Measurements from ENCODE around the gene TBC1D24. TPM values are rescaled to one million over a fixed set of nuclear protein-coding genes. Genes with fewer than 3 reads are reported as not detected.

TBC1D24 gene
- total RNA-seq, 1 donor from 2014 or later, result 7.8 TPM

DNA sequence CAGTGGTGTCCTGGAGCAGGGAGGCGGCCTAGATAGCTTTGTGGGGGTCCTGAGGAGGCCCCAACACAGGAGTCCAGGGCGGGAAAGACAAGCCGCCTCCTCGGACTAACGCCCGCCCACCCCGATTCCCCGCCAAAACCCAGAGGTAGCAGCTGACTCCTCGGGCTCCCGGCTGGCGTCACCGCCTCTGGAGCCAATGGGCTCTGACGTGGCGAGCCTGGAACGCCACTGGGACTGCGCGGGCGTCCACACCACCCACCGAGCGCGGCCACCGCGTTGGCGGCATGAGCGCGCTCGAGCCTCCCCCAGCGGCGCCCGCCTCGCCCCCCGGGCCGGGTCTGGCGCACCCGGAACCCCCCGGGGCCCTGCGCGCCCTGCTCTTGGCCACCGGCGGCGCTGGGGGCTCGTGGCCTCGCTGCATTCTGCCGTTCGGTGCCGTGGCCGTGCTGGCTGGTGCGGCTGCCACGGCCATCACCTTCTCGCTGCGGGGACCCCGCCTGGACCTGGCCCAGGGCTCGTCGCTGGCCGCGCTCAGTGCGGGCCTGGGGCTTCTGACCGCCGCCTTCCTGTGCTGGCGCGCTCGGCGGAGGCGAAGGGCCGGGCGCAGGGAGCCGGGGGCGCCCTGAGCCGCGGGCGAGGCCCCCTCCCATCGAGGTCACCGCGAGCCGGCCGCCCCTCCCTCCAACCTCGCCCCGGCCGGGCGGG, 7.2 kb upstream of the TBC1D24 start:
- Histone ChIP-seq H3K36me3 (ENCODE audit: control insufficient read depth in 3 of 3, insufficient read depth in 3 of 3, low read length in 3 of 3) (no peaks in the 10 kb centered on the region), H3K4me3 (ENCODE audit: low read length in 3 of 3) (peak overlapping the region; percentile 43 to 67 (median 60)), H3K4me1 (ENCODE audit: control insufficient read depth in 3 of 3, insufficient read depth in 3 of 3, low read length in 3 of 3) (peaks cover 20 to 46% (median 38%) of the 10 kb centered on the region in 3 donors), H3K9me3 (ENCODE audit: control insufficient read depth in 3 of 3, low read length in 3 of 3) (no peaks in the 10 kb centered on the region), H3K27ac (ENCODE audit: low read depth, low read length) (no peak overlapping the region), H3K9ac (ENCODE audit: low read depth in 1 of 3, low read length in 3 of 3) (peak overlapping the region; percentile 45 to 74 (median 61)), H3K27me3 (ENCODE audit: control insufficient read depth in 3 of 3, insufficient read depth in 3 of 3, low read length in 3 of 3) (peaks cover 14 to 36% (median 26%) of the 10 kb centered on the region in 3 donors)

DNA sequence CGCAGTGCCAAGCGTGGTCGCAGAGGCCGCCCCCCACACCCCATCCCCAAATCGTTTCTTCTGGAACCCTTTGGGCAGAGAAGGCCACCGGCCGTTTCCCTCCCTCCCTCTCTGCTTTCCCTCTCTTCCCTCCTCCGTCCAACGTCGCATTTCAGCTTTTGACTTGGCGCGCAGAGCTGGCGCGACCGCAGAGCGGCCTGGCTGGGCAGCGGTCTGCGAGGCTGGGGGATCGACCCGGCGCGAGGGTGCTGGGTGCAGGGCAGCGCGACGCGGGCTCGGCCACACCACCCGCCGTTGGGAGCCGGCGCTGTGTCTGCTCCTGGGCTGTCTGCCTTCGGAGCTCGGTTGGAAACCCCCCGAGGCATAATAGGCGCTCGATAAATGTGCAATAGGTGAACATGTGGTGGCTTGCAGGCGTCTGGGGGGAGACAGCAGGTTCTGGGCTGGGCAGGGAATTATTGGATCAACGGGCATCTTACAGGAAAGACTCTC, 6.6 kb upstream of the TBC1D24 start:
- Histone ChIP-seq H3K4me3 (ENCODE audit: low read length in 3 of 3) (peak overlapping the region; percentile 43 to 67 (median 60)), H3K27me3 (ENCODE audit: control insufficient read depth in 3 of 3, insufficient read depth in 3 of 3, low read length in 3 of 3) (peaks cover 14 to 42% (median 32%) of the 10 kb centered on the region in 3 donors), H3K27ac (ENCODE audit: low read depth, low read length) (no peak overlapping the region), H3K36me3 (ENCODE audit: control insufficient read depth in 3 of 3, insufficient read depth in 3 of 3, low read length in 3 of 3) (no peaks in the 10 kb centered on the region), H3K4me1 (ENCODE audit: control insufficient read depth in 3 of 3, insufficient read depth in 3 of 3, low read length in 3 of 3) (peaks cover 20 to 52% (median 42%) of the 10 kb centered on the region in 3 donors), H3K9me3 (ENCODE audit: control insufficient read depth in 3 of 3, low read length in 3 of 3) (no peaks in the 10 kb centered on the region), H3K9ac (ENCODE audit: low read depth in 1 of 3, low read length in 3 of 3) (peak overlapping the region in 2 of 3 donors; percentile 61 to 74)

DNA sequence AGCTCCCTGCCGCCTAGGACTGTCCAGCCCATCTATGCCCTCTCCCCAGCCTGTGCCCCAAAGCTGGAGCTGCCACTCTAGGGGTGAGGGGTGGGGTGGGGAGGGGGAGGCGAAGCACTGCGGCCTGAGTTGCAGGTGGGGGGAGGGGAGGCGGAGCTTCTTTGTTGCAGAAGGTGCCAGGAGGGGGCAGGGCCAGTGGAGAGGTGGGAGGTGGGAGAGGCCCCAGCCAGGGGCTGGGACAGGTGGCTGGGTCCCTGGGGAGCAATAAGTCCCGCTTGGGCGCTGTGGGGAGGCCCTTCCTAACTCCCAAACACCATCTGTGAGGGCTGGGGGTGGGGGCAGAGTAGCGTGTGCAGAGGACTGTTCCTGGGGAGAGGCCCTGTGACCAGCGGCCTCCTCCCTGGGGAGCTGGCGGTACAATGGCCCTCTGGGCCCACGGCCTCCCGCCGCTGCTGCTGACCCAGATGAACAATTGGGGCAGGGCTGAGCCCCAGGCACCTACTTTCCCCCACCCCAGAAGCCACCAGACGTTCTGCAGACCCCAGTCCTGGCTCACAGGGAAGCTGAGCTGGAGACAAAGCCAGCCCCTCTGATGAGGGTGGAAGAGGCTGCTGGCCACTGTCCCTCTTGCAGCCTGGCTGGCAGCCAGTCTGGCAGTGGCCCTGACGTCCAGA, 6.1 kb upstream of the TBC1D24 start:
- Histone ChIP-seq H3K9ac (ENCODE audit: low read depth in 1 of 3, low read length in 3 of 3) (peak overlapping the region in 1 of 3 donors; percentile 40), H3K4me3 (ENCODE audit: low read length in 3 of 3) (peak overlapping the region in 2 of 3 donors; percentile 60 to 67), H3K36me3 (ENCODE audit: control insufficient read depth in 3 of 3, insufficient read depth in 3 of 3, low read length in 3 of 3) (no peaks in the 10 kb centered on the region), H3K4me1 (ENCODE audit: control insufficient read depth in 3 of 3, insufficient read depth in 3 of 3, low read length in 3 of 3) (peaks cover 20 to 55% (median 42%) of the 10 kb centered on the region in 3 donors), H3K27ac (ENCODE audit: low read depth, low read length) (no peak overlapping the region), H3K9me3 (ENCODE audit: control insufficient read depth in 3 of 3, low read length in 3 of 3) (no peaks in the 10 kb centered on the region), H3K27me3 (ENCODE audit: control insufficient read depth in 3 of 3, insufficient read depth in 3 of 3, low read length in 3 of 3) (peaks cover 14 to 43% (median 35%) of the 10 kb centered on the region in 3 donors)

DNA sequence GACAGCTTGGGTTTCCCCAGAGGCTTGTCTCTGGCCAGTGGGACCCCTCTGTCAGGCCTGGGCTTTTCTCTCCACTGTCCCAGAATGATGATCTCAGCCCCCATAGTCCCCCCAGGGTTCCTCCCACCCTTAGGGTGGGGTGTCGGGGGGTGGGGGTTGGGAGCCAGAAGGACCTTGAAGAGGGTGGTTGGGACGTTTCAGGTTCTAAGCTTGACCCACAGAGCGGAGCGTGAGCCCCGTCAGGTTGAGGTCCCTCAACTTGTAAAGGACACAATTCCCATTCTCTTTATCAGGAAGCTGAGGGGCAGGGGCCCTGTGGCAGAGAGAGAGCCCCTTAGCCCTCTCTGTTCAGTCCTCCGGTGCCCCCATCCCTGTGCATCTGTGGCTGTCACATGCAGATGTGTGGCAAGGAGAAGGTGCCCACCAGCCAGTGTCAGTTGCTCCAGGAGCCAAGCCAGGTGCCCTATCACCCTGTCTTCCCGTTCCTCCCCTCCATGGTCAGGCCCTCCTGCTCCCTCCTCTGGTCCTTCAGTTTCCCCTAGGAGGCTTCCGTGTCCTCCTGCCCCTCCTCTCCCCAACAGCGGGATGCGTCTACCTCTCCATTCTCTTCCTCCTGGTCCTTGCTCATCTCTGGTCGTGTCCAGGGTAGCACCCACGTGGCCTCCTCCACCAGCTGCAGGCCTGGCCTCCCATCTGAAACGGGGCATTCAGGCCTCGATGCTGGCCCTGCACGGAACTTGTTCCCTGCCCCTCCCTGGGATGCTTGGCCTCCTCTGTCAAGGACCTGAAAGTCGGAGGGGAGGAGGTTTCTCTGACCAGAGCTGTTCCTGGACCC, 5.3 kb upstream of the TBC1D24 start:
- H3K27ac ChIP-seq (ENCODE audit: low read depth, low read length), result no peak overlapping the region
- H3K4me1 ChIP-seq (ENCODE audit: control insufficient read depth in 3 of 3, insufficient read depth in 3 of 3, low read length in 3 of 3), result peaks cover 28 to 62% (median 48%) of the 10 kb centered on the region in 3 donors
- peaks cover 14 to 43% (median 35%) of the 10 kb centered on the region in 3 donors for H3K27me3 ChIP-seq (ENCODE audit: control insufficient read depth in 3 of 3, insufficient read depth in 3 of 3, low read length in 3 of 3)
- no peaks in the 10 kb centered on the region for H3K36me3 ChIP-seq (ENCODE audit: control insufficient read depth in 3 of 3, insufficient read depth in 3 of 3, low read length in 3 of 3)
- H3K4me3 ChIP-seq (ENCODE audit: low read length in 3 of 3), result no peak overlapping the region
- H3K9ac ChIP-seq (ENCODE audit: low read depth in 1 of 3, low read length in 3 of 3), result peak overlapping the region in 1 of 3 donors; percentile 40
- H3K9me3 ChIP-seq (ENCODE audit: control insufficient read depth in 3 of 3, low read length in 3 of 3), result no peaks in the 10 kb centered on the region

DNA sequence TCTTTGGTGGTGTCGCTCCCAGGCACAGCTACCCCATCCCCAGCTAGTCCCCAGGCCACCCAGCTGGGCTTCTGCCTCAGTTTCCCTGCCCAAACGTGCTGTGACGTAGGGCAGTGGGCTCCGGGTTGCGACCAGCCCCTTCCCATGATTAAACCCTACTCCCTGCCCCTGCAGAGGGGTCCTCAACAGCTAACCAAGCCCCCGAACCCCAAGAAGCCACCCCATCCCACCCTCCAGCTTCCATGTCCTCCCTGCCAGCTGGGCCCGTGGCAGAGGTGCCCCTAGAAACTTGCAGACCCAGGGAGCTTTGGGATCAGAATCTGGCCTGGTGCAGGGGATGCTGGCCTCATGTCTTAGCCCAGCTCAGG, 4.7 kb upstream of the TBC1D24 start:
- no peak overlapping the region for H3K9ac ChIP-seq (ENCODE audit: low read depth in 1 of 3, low read length in 3 of 3)
- H3K4me1 ChIP-seq (ENCODE audit: control insufficient read depth in 3 of 3, insufficient read depth in 3 of 3, low read length in 3 of 3), result peaks cover 28 to 63% (median 48%) of the 10 kb centered on the region in 3 donors
- H3K9me3 ChIP-seq (ENCODE audit: control insufficient read depth in 3 of 3, low read length in 3 of 3), result no peaks in the 10 kb centered on the region
- no peak overlapping the region for H3K4me3 ChIP-seq (ENCODE audit: low read length in 3 of 3)
- H3K36me3 ChIP-seq (ENCODE audit: control insufficient read depth in 3 of 3, insufficient read depth in 3 of 3, low read length in 3 of 3), result no peaks in the 10 kb centered on the region
- H3K27ac ChIP-seq (ENCODE audit: low read depth, low read length), result no peak overlapping the region
- peaks cover 14 to 43% (median 35%) of the 10 kb centered on the region in 3 donors for H3K27me3 ChIP-seq (ENCODE audit: control insufficient read depth in 3 of 3, insufficient read depth in 3 of 3, low read length in 3 of 3)

DNA sequence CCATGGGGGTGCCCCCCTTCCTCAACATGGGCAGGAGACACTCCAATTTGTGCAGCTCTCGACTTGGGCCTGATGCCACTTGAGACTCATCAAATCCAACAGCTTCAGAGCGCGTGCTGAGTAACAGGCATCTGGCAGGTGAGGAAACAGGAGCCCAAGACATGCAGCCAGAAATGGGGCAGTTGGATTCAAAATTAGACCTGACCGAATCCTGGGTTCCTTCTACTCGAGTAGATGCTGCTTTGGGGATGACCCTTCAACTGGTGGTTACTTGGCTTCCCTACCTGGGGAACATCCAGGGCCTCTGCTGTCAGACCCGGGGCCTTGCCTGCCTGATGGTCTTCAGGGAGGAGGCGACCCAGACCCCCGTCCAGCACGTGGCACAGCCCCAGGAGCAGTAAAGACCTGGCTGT, 4.3 kb upstream of the TBC1D24 start:
- H3K9ac ChIP-seq (ENCODE audit: low read depth in 1 of 3, low read length in 3 of 3), result no peak overlapping the region
- H3K27me3 ChIP-seq (ENCODE audit: control insufficient read depth in 3 of 3, insufficient read depth in 3 of 3, low read length in 3 of 3), result peaks cover 14 to 43% (median 35%) of the 10 kb centered on the region in 3 donors
- no peaks in the 10 kb centered on the region for H3K9me3 ChIP-seq (ENCODE audit: control insufficient read depth in 3 of 3, low read length in 3 of 3)
- H3K4me3 ChIP-seq (ENCODE audit: low read length in 3 of 3), result no peak overlapping the region
- peaks cover 29 to 65% (median 49%) of the 10 kb centered on the region in 3 donors for H3K4me1 ChIP-seq (ENCODE audit: control insufficient read depth in 3 of 3, insufficient read depth in 3 of 3, low read length in 3 of 3)
- H3K27ac ChIP-seq (ENCODE audit: low read depth, low read length), result no peak overlapping the region
- no peaks in the 10 kb centered on the region for H3K36me3 ChIP-seq (ENCODE audit: control insufficient read depth in 3 of 3, insufficient read depth in 3 of 3, low read length in 3 of 3)

DNA sequence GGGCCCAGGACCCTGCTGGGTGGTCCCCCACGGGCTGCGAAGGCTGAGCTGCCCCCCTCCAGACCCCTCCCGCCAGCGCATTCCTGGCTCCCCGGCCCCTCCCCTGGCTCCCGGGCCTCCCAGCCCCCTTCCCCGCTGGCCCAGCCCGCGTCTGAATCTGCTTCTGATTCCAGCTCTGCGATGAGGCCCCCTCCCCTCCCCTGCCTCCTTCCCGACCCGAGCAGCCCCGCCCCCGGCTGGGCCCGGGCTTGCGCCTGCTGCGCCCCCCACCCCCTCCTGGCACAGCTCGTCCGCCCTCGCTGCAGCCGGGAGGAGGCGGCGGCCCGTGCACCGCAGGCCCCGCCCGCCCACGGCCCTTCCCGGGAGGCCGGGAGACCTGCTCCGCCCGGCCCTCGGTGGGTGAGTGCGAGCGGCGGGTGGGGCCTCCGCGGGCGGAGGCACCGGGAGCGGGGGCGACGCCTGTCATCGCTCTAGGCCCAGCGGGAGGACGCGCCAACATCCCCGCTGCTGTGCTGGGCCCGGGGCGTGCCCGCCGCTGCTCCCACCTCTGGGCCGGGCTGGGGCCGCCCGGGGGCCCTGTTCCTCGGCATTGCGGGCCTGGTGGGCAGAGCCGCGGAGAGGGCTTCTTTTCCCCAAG, 3.8 kb upstream of the TBC1D24 start, which contains the start of gene NTN3:
TSS of gene NTN3 (plus strand) at position 282 of the 637 bp plus-strand sequence. CDS start 405 bp downstream, outside the sequence.
- H3K27me3 ChIP-seq (ENCODE audit: control insufficient read depth in 3 of 3, insufficient read depth in 3 of 3, low read length in 3 of 3), result peaks cover 14 to 43% (median 35%) of the 10 kb centered on the region in 3 donors

DNA sequence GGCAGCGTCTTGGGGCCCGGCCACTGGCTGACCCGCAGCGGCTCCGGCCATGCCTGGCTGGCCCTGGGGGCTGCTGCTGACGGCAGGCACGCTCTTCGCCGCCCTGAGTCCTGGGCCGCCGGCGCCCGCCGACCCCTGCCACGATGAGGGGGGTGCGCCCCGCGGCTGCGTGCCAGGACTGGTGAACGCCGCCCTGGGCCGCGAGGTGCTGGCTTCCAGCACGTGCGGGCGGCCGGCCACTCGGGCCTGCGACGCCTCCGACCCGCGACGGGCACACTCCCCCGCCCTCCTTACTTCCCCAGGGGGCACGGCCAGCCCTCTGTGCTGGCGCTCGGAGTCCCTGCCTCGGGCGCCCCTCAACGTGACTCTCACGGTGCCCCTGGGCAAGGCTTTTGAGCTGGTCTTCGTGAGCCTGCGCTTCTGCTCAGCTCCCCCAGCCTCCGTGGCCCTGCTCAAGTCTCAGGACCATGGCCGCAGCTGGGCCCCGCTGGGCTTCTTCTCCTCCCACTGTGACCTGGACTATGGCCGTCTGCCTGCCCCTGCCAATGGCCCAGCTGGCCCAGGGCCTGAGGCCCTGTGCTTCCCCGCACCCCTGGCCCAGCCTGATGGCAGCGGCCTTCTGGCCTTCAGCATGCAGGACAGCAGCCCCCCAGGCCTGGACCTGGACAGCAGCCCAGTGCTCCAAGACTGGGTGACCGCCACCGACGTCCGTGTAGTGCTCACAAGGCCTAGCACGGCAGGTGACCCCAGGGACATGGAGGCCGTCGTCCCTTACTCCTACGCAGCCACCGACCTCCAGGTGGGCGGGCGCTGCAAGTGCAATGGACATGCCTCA, 3.1 kb upstream of the TBC1D24 start:
- H3K36me3 ChIP-seq (ENCODE audit: control insufficient read depth in 3 of 3, insufficient read depth in 3 of 3, low read length in 3 of 3), result no peaks in the 10 kb centered on the region
- H3K4me3 ChIP-seq (ENCODE audit: low read length in 3 of 3), result no peak overlapping the region
- peaks cover 14 to 43% (median 35%) of the 10 kb centered on the region in 3 donors for H3K27me3 ChIP-seq (ENCODE audit: control insufficient read depth in 3 of 3, insufficient read depth in 3 of 3, low read length in 3 of 3)
- no peaks in the 10 kb centered on the region for H3K9me3 ChIP-seq (ENCODE audit: control insufficient read depth in 3 of 3, low read length in 3 of 3)
- no peak overlapping the region for H3K27ac ChIP-seq (ENCODE audit: low read depth, low read length)
- peak overlapping the region in 1 of 3 donors; percentile 45 for H3K9ac ChIP-seq (ENCODE audit: low read depth in 1 of 3, low read length in 3 of 3)
- peaks cover 34 to 74% (median 55%) of the 10 kb centered on the region in 3 donors for H3K4me1 ChIP-seq (ENCODE audit: control insufficient read depth in 3 of 3, insufficient read depth in 3 of 3, low read length in 3 of 3)

More for the DNA sequence above, 3.8 kb upstream of the TBC1D24 start, which contains the start of gene NTN3:
- no peaks in the 10 kb centered on the region for H3K9me3 ChIP-seq (ENCODE audit: control insufficient read depth in 3 of 3, low read length in 3 of 3)
- H3K9ac ChIP-seq (ENCODE audit: low read depth in 1 of 3, low read length in 3 of 3), result peak within 1 kb of the TSS in 1 of 3 donors; percentile 45
- no peak within 1 kb of the TSS for H3K27ac ChIP-seq (ENCODE audit: low read depth, low read length)
- peaks cover 34 to 70% (median 55%) of the 10 kb centered on the region in 3 donors for H3K4me1 ChIP-seq (ENCODE audit: control insufficient read depth in 3 of 3, insufficient read depth in 3 of 3, low read length in 3 of 3)
- no peak within 1 kb of the TSS for H3K4me3 ChIP-seq (ENCODE audit: low read length in 3 of 3)
- no peaks in the 10 kb centered on the region for H3K36me3 ChIP-seq (ENCODE audit: control insufficient read depth in 3 of 3, insufficient read depth in 3 of 3, low read length in 3 of 3)

Data from skeletal muscle tissue (tissue), 4 donors.